Tibial nerve (tissue), 3 donors: ENCODE data around the gene SH3BGR.

Experiments
- EP300 ChIP-seq, 2 donors: sonication (generic); formaldehyde crosslinking; IDR thresholded peaks; one replicate each; pipeline ENCODE4 v1.6.1; 2017; ENCODE audit warnings: antibody characterized with exemption in 2 of 2, mild to moderate bottlenecking in 1 of 2
- POLR2A ChIP-seq, 2 donors: fragments of 450-650 bp; IDR thresholded peaks; one replicate each; pipeline ENCODE4 v1.6.1; 2017; ENCODE audit warnings: antibody characterized with exemption in 2 of 2, mild to moderate bottlenecking in 2 of 2, moderate library complexity in 2 of 2

DNA sequence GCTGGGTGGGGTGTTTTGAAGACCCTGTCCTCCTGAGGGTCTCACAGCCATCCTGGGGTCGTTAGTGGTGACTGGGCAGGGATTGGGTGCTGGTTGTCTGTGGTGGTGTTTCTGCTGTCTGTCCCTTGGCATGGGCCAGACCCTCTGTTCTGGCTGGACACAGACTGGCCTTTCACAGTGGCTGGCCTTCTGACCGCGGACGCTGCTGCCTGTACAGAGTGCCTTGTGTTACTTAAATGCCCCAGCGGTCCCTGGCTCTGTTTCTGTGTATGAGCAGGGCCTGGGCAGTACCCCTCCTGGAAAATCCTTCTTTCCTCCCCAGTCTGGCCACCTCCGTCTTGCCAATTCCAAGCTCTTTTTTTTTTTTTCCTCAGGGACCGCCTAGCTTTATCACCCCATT is 50.9 kb downstream of the SH3BGR start:
- TF ChIP-seq POLR2A (IDR thresholded peaks at IDR 0.05): no peak
- TF ChIP-seq EP300 (IDR thresholded peaks at IDR 0.05): no peak
